Urothelium cell line (cell line): ENCODE measurements around the gene TMA7.

ENCODE experiments used
- DNase-seq: peaks from one replicate; pipeline ENCODE4 v3.0.0; 2011; ENCODE audit warnings: low spot score, mixed read lengths
- FAIRE-seq: peaks from 2 replicates; lab custom pipeline; 2011; peaks lifted over from hg19 to GRCh38; lab: Jason Lieb, UNC

TMA7 gene

GRCh38 chr3:48422272-48422671 is 17.8 kb upstream of the TMA7 start:
- FAIRE-seq, result no peak
- DNase-seq, result no peak

DNA sequence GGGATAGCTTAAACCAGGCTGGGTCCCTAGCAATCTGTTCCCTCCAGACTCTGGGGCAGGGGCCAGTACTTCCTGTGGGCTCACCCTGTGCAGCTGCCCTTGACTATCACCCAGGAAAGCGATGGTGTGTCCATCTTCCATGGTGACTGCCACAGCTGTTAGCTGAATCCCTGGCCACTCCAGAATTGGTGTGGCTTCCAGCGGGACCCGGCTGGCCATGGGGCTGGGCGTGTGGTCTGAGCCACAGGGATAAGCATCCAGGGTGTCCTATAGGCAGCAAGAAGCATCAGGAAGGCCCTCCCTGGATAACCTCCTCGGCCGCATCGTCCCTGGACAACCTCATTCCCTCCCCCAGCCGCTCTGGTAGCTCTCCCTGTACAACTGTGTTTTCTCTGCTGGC is 17.4 kb upstream of the TMA7 start:
- DNase-seq, result no peak
- FAIRE-seq, result no peak

DNA sequence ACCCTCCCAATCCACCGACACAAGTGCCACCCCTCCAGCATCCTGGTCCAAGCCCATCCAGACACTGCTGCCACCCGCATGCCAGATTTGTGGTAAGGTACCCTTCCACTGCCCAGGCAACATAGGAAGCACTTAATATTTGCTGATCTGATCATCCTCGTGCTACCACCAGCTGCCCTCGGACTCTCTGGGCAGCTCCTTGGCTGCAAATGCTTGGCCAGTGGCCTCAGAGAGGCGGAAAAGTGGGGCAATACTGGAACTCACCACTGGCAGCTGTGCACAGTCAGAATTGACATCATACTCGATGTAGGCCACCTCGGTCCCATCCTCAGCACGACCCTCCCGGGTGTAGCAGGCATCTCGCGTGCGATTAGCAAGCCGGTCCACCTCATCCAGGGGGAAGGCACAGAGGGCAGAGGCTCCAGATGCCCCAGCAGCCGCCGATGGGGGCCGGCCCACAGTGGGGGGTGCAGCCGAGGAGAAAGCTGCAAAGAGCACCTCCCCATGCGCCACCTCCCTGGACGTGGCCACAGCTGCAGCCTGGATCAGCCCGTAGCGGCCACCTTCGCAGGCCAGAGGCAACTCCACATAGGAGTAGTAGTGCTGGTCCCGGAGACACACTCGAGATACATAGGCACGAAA is 16.7 kb upstream of the TMA7 start:
- DNase-seq (no peak), FAIRE-seq (no peak)

DNA sequence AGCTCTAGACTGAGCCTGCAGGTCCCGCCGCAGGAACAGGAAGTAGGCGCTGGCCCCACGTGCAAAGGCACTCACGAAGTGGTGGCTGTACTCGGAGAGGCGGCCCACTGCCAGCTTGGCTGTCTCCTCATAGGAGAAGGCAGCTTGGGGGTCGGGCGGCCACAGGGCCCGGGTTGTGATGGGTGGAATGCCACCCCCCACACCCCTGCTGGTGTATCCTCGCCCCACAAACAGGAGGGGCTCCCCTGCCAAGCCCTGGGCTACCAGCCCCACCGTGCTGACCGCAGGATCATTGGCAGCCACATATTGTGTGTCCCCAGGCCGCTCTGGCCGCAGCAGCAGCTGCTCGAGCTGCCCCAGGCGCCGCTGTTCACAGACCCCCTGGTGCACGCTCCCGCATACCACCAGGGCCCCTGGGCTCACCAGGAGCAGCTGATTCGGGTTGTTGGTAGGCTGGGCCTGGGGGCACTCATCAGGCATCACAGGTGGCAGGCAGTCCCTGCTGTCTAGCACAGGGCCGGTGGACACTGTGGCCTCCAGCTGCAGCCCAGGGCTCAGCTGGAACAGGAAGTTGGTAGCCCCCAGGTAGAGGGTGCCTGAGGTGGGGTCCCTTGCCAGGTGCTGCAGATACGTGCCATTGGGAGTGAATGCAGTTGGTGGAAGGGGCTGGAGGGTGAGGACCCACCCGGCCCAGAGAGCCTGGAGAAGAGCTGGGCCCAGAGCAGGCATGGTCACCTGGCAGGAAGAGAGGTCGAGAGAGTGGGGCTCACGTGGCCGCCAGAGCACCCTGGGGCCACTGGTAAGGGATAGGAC is 16.0 kb upstream of the TMA7 start:
- FAIRE-seq (no peak), DNase-seq (no peak)

DNA sequence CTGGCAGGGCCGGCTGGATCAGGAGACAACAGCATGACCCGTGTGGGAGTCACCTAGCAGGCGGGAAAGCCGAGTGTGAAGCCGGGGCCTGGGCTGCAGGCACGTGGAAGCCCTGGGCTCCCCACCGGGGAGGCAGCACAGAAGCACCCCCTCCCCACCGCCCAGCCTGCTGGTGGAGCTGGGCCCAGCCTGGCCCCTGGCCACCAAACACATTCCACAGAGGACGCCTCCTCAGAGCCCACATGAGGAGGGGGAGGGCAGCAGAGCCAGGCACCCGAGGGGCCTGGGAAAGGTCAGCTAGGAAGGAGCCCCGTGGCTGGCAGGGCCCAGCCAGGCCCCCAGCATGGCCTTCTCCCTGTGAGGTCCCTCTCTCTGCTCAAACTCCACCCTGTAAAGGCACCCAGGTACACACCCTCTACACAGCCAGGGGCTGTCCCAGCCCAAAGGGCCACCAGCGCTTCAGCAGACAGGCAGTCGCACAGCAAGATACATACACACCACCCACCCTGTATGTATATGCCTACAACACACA is 14.7 kb upstream of the TMA7 start:
- DNase-seq, result no peak
- no peak for FAIRE-seq

DNA sequence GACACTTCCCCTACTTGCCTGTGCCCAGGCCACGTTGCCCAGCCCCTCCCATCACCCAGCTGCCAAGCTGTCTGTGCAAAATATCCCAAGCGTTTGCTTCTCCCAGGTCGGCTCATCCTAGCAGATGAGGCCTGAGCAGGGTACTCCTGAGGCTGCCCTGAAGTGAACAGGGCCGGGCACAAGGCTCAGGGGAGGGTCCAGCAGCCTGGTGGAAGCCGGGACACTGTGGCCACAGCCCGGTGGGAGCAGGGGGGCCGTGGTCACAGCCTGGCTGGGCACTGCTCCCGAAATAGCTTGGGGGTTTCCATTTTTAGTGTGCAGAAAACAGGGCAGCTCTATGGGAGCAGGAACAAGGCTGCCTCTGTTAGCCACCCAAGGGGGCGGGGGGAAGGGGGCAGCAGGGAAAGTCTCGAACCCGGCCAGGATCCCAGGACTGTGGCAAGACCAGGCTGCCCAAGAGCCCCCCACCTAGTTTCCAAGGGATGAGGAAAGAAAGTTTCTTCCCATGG is 13.6 kb upstream of the TMA7 start:
- FAIRE-seq (no peak), DNase-seq (no peak)

DNA sequence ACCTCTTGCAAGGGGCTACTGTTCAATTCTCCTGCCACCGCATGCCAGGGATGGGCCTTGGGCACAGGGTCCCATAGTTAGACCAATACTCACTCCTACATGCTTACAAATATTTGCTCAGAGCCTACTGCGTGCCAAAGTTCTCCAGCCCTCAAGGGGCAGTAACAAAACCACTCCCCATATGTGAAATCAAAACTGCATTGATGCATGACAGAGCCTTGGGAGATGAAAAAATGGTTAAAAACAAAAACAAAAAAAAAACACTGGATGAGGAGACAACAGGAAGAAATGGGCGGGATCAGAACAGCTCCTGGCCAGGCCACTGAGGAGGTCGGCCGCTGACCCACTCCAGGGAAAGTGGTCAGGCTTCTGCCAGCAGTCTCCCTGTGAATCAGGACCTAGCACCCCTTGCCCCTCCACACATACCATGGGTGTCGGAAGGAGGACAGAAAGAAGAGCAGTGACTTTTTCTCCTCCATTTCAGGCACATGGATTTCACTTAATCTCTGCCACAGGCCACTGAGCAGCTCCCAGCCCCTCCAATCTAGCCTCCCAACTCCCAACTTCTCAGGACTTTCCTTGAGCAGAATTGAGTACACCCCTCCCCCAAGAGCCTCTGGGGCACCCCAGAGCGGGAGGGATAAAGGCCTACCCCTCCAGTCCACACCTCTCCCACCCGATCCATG is 13.0 kb upstream of the TMA7 start:
- FAIRE-seq (no peak), DNase-seq (no peak)

DNA sequence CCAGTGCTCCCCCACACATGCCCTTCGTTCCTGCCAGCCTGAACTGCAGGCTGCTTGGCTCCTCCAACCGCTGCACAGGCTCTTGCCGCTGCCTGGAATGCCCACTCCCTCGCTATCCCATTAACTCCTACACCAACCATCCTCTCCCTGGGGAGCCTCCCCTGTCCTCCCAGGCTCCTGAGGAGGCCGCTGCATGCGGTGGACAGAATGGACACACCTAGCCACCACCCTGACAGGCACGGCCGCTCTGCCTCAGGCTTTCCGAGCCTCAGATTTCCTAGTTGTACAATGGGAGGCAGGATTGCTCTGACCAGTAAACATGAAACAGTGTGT is 12.5 kb upstream of the TMA7 start:
- DNase-seq (no peak), FAIRE-seq (peak; percentile 84)

GRCh38 chr3:48428088-48428571 is 11.9 kb upstream of the TMA7 start:
- no peak for FAIRE-seq
- no peak for DNase-seq

GRCh38 chr3:48428572-48429316 is 11.3 kb upstream of the TMA7 start:
- DNase-seq (peak; percentile 50), FAIRE-seq (no peak)

- FAIRE-seq (peak; percentile 74), DNase-seq (peak; percentile 85)
These were observed 10.6 kb upstream of the TMA7 start for GRCh38 chr3:48429317-48429959.

DNA sequence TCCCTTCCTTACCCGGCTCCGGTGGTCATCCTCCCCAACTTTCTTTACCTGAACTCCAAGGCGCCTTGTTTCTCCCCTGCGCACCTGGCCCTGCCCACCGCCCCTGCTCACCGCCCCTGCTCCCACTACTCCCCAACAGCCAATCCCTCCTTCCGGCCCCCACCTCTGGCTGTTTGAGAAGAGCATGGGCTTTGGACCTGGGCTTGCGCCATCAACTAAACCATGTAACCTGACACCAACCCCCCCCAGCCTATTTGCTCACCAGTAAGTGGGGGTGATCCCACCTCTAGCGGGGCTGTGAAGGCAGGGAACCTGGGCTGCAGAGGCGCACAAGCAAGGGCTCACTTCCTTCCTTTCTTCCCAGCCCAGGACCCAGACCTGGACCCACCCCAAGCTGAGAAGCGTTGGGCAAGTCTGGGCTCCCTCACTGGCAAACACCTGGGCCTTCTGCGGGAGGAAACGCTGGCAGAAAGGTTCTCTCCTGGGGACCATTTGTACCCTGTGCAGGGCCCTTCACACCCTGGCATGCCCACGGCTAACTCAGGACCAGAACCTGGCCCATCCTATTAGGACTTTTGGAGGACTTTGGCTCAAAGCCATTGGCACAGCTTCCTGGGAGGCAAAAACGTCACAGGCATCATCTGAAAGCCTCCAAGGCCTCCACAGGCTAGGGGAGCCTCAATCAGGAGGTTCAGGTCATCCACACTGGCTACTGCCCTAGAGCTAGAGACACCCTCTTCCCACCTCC is 9.9 kb upstream of the TMA7 start, which contains the start of gene PLXNB1:
Gene PLXNB1 (minus strand): TSS at position 127 of the 748 bp plus-strand sequence. CDS start 5,475 bp downstream, outside the sequence.
- FAIRE-seq, result no peak
- DNase-seq, result peak; percentile 65

- DNase-seq (no peak), FAIRE-seq (no peak)
These were observed 9.4 kb upstream of the TMA7 start for GRCh38 chr3:48430708-48431101.

GRCh38 chr3:48431224-48432029 is 8.6 kb upstream of the TMA7 start:
- no peak for FAIRE-seq
- no peak for DNase-seq

DNA sequence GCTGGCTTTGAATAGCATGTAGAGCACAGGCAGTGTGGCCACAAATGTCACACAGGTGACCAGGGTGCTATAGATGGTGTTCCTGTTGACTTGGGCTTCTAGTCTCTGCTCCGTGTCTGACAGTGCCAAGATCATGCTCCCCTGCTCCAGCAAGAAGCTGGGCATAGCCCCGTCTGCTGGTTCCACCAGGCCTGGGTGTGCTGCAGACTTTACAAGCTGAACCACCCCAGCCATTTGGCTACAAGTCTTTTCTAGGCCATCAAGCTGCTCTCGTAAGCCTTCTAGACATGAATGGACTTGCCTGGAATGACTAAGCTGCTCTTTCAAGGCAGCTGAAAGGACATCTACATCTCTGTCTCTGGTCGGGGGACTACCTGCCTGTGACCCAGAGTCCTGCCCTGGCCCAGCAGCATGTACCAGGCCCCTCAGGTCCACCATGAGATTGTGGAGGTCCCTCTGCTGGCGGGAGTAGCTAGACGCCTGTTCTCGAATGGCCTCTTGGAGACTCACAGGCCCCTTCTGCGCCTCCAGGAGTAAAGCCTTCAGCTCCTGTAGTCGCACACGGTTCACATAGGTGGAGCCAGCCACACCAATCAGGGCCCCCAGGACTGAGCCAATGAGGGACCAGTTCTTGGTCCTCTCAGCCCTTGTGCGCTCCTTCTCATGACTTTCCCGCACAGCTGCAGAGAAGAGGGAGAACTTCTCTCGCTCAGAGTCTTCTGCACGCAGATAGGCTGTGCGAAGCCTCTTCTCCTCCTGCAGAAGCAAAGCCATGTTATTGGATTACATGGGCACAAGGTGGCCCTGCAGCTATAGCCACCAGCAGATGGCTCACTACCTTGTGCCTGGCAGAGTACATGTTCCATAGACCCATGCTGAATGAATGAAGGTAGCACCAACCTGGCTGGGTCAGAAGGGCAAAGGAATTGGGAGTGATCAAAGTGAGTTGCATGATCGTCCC is 7.4 kb upstream of the TMA7 start:
- DNase-seq, result no peak
- no peak for FAIRE-seq

- FAIRE-seq, result no peak
- DNase-seq, result no peak
These were observed 6.5 kb upstream of the TMA7 start for GRCh38 chr3:48433472-48434118.
